NCI-H446 treated with DMSO at 0.1 percent for 48 hours (cell line): Measurements from ENCODE around the gene CD180.

Experiments
- DNase-seq: peaks from one replicate; lab custom pipeline; 2025; lab: John Stamatoyannopoulos, UW

The CD180 gene

DNA sequence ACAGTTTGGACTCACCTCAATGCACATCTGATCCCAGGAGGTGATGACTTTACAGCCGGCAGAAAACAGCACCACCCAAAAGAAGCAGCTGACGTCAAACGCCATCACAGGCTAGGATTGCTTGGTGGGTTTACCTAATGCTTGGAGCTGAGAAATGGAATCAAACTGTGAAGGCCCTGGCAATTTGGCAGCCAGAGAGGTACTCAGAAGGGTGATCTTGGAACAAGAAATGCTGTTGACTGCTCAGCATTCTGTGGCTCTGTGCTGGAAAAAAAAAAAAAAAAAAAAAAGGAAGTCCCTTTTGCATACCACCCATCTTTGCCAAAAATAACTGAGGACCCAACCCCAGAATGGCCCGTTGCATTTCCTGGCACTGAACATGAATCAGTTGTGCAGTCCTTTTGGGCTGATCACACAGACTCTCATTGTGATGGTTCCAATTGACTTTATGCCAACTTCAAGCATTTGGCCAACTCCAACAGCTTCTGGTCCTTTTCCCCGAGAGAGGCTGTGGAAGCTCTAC, at the start of gene CD180:
Gene CD180, minus strand, starts transcription at position 263 of the 523 bp plus-strand sequence. Its CDS starts 158 bp downstream, at position 105.
- peak; percentile 90 for DNase-seq

DNA sequence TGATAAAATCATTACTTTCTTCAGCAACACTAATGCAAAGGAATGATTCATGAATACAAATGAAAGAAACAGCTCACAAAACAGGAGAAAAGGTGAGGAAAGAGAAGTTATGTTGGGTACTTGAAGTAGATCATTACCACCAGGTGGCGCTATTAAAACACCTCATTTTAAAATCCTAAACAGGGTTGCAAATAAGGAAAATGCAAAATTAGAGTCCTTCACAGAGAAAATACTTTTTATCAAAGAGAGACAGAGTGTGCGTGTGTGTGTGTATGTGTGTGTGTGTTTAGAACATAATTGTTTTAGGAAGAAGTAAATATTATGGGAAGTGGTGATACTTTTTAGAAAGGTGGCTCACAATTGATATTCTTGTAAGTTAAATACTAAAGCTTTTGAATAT, 49.5 kb upstream of the CD180 start:
- peak; percentile 49 for DNase-seq

DNA sequence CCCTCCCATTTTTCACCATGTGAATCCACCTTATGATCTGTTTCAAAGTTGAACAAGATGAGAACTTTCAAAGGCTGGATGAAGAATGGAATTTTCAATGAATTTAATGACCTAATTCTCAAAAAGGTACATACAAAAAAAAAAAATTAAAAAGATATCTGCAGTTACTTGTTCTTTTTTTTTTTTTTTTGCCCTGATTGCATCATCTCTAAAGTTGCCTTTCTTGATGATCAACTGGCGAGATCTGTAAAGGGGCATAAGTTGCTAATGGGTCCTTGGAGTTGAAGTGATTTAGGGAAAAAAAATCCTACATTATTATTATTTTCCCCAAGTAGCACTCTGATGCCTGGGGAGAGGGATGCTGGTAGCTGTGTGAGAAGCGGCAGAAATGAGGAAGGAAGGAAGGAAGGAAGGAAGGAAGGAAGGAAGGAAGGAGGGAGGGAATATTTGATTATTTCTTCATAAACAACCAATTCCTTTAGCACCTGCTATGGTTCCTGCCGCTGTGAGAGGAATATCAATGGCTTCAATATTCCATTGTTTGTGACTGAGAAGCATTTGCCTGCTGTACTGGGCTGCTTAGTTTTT, 48.8 kb upstream of the CD180 start:
- DNase-seq: no peak

DNA sequence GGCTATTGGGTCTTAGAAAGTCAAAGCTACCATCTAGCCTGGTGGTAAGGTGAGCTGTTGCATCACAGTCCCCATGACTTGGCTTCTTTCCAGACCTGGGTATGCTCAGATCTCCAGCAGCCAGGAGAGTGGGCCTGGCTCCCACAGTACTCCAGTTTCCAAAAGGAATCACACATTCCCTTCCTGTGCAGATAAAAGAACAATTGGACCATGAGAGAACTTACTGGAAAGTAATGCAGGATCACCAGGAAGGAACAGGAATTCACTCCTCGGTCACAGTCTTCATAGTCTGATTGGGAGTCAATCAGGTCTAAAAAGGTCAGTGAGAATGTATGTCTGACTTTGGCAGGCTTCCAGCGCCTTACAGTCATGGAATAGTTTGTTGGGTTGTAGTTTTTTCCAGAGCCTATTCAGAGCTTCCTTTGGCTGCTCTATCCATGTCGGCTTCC, 47.8 kb upstream of the CD180 start:
- no peak for DNase-seq

DNA sequence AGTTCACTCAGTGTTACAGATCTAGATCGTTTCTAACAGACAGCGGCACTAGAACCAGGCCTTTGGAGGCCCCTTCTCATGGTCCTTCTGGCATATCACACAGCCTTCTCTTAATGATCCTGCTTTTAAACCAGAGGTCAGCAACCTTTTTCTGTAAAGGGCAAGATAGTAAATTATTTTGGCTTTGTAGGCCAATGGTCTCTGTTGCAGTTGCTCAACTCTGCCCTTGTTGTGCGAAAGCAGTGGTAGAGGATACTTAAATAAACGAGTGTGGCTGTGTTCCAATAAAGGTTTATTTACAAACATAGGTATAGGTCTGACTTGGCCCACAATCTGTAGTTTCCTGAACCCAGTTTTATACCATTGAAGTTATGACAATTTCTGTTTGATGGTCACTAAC, 47.3 kb upstream of the CD180 start:
- no peak for DNase-seq

DNA sequence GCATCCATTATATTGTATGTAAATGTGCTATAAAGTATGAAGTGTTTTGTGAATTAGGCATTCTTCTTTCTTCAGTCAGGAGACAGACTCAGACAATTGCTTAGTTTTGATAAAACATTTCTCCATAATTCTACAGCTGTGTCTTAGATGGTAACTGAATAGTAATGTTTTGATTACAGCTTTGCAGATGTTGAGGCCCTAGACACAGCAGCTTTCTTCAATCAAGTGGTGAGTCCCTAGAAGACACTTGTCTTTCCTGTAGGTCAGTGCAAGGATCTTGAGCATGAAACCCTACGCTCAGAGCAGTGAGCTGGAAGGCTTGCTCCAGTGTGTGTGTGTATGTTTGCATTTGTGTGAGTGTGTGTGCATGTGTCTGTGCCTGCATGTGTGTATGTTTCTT, 46.8 kb upstream of the CD180 start:
- DNase-seq: no peak

DNA sequence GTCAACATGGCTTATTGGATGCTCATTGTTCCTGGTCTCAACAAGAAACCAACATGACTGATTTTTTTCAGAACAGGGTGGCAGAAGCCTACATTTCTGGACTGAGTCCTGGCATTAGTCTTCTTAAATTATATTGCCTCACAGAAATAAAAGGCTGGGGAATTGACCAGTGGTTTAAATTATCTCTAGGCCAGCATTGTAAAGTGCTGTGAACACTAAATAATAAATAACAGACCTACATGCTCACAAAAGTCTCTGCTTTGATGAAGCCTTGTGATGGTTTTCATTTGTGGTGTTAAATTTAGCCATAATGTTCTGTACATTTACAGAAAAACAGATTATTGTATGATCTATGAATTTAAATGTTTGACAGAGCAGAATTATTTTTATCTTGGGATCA, 44.7 kb upstream of the CD180 start:
- no peak for DNase-seq

DNA sequence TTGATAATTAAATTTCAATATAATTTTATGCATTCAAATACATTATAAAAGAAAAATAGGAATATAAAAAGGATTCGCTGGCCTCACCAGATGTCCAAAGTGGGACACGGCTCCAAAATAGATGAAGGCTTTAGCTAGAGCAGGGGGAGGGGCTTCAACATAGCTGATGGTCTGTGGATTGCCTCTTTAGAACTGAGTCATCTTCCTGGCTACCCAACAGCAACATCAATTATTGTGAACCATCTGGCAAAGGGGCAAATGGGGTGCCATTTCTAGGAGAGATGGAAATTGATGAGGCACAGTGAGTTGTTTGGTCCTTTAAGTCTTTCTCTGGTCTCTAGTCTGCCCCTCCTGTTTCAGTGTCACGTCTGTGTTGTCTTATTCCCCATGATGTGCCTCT, 44.2 kb upstream of the CD180 start:
- peak; percentile 30 for DNase-seq

DNA sequence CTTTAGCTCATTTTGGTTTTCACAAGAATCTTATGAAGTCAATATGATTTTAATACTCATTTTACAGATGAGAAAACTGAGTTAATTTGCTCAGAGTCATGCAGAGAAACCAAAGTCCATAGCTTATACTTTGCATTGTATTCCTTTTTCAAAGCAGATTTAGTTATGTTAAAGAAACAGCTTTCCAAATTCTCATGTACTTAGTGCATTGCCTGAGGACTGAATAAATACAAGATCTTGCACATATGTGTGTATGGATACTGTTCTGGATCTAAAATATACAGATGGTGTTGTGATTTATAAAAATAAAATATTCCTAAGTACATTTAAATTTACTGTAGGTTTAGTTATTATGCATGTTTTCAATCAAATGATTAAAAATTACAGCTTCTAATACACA, 43.5 kb upstream of the CD180 start:
- no peak for DNase-seq

DNA sequence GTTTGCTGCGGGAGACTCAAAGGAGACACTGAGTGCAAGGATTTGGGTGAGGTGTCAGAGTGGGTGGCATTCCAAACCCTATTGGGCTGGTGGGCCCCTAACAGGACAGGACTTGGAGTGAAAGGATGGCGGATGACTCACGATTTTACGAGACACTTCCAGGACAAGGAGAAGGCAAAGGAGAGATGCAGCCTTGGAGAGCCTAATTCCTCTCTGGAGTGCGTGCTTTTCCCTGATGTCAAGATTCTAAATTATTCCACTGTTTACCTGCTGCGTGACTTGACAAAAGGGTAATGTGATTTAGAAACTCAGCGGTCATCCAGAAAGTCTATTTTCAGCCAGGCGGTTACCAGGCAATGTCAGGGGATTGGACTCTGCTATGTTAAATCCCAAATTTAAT, 41.6 kb upstream of the CD180 start:
- DNase-seq: no peak

DNA sequence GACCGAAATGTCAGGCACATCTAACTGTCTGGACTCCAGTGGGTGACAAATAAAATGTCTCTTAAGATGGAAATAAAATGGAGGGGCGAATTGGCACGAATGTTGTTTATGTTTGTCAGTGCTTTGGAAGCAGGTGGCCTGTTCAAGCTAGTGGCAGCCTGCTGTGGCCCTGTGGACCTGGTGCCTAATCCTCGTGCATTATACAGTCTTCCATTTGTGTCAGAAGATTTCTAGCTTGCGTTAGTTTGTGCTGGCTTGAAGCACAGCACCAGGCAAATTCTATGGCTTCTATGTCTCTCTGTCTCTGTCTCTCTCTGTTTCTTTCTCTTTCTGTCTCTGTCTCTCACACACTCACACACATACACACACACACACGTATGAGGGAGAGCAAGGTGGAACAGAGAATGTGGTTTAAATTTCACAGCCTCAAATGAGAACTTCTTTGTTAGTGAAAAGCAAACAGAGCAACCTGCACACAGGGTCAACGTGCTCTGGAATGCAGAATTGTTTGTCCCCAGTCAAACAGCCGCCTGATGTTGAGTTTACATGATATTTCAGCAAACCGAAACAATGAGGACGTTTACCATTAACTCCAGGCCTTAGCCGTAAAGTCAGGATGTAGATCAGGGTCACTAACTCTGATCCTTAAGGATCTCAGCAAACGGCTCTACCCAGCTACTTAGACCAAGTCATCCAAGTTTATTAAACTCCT, 39.0 kb upstream of the CD180 start:
- no peak for DNase-seq

DNA sequence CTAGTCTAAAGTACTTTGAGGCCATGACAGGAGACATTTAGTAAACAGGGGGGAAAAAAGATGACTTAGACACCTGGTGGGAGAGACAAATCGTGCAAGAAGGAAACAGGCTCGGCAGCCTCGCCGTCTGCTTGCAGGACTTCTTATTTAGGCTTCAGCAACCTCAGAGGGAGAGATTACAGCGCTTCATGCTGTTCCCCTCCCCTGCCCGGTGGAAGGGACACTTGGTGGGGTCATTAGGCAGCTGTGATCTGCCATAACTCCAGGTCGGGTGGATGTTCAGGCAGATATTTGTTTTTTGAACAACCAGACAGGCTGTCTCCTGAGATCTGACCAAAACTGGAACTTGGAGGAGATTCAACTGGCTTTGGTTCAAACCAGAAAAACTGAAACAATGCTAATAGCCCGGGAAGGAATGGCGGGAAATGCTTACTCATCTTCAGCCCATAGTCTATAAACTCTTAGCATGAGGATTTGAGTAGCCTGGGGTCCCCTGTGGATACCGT, 38.1 kb upstream of the CD180 start:
- peak; percentile 71 for DNase-seq

DNA sequence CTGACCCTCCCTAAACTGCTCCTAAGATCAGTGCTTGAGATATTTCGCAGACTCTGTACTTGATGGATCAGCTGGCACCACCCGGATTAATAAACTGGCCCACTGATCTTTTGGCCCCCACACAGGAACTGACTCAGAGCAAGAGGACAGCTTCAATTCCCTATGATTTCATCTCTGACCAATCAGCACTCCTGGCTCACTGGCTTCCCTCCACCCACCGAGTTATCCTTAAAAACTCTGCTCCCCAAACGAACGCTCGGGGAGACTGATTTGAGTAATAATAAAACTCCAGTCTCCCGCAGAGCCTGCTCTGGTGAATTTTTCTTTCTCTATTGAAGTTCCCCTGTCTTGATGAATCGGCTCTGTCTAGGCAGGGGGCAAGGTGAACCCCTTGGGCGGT, 36.5 kb upstream of the CD180 start:
- DNase-seq: no peak

DNA sequence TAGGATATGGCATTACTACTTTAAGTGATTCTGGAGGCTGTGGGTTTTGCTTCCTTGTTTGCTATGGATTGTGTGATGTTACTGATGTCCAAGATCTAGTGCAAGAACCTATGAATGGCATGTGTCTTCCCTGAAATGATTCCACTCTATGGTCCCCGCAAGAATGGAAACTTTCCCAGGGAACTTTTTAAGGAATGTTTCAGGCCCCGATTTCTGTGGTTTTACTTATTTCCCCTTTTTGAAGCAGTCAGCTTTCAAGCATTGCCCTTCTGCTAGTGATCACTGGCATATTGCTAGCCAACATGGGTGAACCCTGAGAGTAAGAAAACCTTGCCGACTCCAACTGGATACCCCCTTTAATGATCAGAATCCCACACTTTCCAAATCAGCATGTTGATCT, 26.6 kb upstream of the CD180 start:
- DNase-seq: no peak

DNA sequence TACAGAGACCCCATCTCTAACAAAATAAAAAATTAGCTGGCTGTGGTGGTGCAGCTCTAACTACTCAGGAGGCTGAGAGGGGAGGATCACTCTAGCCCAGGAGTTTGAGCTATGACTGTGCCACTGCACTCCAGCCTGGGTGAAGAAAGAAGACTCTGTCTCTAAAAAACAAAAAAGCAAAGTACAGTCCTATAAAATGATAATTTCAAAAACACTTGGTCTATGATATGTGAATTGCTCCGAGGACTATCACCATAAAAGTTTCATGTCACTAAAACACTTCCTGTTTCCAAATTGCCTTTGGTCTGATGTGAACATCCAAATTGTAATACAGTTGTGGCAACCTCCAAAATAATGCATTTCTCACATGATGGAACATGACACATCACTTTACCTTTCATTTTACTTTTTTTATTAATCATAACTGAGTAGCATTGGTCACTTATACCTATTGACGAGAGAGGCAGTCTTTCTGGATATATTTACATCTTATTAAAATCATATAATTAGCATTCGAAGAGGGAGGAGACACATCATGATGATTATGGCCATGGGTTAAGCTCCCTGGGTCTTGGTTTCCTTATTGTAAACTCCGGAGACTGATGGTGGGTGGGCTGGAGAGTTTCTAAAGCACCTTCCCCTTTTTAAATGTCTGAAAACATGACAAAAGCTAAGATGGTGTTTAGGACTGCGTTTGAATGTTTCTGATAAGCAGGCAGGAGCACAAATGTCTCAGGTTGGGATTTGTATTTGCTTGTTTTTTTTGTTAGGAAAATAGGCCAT, 25.8 kb upstream of the CD180 start:
- DNase-seq: no peak

DNA sequence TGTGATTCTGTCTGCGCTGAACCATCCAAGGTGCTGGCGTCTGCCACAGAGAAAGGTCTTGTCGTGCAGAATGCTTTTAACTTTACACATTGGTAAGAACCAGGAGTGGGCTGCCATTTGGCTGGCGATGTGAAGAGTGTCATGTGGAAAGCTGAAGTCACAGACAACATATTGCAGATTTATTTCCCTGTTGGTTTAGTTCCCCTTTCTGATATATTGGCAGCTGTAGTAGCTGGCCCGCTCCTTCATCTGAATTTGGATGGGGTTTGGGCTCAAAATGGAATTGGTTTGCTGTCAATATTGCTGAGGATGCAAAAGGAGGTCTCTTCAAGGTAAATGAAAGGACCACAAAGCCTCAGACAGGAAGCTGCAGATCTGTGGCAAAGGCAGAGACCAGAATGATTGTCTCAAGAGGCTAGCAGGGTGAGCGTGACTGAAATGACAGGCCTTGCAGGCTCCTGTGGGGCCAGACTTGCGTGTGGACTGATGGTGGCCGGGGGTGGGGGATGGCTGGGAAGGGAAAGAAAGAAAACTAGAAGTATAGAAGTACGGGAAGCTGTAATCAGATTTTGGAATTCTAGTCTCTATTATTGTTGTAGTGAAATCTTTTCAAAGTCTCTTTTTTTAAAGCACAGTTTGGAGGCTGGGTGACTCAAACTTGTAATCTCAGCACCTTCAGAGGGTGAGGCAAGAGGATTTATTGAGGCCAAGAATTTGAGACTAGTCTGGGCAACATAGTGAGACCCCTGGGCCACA, 25.1 kb upstream of the CD180 start:
- no peak for DNase-seq

DNA sequence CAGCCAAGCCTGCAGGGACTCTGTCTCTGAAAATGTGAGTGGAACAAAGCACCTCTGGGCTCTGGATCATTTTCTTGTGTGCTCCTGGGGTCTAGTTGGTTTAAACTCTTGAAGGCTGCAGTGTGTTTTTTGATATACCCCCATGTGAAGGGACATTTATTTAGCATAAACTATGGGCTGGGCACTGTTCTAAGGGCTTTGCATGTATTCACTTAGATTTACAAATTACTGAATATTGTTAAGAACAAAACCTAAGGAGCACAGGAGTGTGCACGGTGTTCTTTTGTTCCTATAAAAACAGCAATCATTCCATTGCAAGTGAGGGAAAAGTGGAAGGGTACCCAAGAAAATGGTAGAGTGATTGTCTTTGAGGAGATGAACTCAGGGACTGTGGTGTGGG, 20.0 kb upstream of the CD180 start:
- DNase-seq: no peak

DNA sequence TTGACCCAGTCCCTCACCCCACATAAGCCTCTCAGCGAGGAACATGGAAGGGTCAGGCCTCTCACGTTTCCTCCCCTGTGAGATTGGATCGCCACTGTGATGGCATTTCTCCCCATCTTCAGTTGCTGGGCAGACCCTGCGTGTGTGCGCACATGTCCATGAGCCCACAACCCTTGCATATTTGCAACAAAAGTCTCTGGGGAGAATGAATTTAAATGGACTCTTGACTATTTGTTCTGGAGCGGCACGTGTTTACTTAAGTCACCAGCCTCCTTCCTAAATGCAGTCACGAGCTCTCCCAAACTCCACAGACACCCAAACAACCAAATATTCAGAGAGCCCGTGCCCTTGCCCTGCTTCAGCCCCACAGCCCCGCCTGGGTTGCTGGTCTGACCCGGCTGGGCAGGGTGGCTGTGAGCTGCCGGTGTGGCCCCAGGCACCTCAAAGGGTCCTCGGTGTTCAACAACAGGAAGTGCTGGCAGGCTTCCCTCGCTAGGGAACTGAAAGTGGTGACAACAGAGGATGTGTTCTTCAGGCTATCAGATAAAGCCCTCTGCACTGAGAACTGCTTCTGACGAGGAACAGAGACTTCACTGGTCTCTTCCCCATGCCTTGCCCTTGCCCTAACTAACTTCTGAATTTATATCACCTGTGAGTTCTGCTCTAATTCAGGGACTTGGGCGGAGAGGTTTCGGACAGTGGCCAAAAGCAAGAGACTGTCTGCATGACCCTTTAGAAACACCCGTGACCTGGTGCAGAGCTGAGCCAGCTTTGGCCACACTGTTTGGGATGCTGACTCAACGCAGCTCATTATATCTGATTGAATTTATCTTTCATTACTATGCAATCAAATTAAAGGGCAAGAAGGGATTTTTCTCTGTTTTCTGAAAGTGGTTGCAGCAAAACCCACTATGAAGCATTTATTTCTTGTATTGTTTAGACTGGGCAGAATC, 19.2 kb upstream of the CD180 start:
- DNase-seq: no peak

DNA sequence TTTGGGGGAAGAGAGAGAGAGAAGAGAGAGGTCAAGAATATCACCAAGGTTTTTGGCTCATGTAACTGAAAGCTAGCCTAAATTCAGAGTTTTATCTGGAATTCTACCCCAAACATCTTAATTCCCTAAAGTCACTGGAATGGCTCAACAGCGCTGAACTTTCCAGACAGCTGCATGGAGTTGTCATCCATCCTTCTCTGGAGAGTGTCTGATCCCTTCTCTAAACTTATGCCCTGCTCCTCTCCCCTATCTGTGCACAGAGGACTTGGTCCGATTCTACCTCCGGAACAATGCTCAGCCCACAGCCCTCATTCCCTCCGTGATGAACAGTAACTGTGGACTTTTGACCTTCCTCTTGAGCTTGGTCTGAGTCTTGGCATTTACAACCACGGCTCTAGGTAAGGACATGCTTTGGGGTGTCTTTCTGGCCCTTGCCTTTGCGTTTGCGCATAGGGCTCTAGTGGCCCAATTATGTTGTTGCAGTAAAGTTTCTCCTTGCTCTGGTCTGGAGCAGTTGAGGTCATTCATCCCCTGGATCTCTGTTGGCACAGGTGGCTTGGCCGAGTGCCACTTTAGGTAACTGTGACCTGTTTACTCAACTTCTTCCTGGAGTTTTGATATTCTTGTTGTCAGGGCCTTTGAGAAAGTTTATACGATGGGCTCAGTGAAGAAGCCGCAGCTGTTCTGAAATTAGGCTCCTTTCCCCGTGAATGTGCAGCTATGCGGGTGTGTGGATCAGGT, 18.3 kb upstream of the CD180 start:
- DNase-seq: no peak

DNA sequence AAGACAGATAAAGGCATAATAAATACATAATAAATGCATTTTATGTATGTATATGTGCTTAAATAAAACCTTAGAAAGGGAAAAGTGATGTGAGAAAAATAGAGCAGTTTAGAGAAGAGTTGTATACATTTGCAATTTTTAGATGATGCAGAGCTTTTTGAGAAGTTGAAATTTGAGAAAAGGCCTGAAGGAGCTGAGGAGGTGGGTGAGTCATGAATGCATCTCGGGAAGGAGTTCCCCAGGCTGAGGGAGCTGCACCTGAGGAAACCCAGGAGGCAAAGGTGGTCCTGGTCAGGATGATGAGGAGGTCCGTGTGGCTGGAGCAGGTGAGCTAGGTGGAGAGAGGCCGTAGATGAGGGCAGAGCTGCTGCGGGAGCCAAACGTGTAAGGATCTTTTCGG, 17.4 kb upstream of the CD180 start:
- DNase-seq: no peak
